ENCODE results near the gene PRKN. TPM values are rescaled to one million over a fixed set of nuclear protein-coding genes. Genes with fewer than 3 reads are reported as not detected.

The PRKN gene
- total RNA-seq, 1 donor from 2014 or later, result 1.3 TPM

DNA sequence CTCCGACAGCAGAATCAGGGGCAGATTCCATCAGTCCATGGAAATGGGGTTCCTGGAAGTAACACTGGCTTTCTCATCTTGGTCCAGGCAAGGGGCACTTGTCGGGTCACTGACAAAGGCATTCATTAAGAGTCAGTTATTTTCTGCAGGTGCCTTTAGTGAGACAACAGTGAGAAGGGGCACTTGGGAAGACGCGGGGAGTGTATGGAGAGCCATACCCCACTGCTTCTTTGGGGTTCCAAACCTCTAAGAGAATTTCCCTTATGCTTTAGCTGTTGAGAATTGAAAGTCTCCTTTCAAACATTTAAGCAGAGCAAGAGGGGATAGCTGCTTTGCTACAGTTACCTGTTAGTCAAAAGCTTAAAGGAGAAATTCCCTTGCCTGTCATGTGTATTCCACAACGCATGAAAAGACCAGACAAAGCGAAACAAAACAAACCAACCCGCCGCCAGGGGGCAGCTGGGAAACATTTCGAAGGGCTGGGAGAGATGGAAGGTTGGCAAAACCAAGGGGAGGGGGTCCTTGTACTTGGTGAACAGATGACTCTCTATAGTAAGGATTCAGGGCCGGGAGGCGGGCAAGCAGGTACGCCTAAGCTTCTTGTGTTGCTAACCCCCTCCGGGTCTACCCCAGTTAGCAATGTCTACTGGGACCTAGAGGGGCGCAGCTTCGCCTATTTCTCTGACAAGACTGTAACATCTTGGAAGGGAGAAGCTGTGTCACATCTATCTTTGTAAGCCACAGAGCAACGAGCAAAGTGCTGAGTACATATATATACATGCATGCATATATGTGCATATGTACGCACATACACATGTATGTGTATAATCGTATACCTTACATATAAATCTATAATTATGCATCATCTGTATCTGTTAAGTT lies 978.8 kb downstream of the PRKN start:
- no peaks in the 10 kb centered on the region for H3K79me2 ChIP-seq (ENCODE audit: insufficient read depth, low read length)
- H3K27me3 ChIP-seq (ENCODE audit: insufficient read depth, low read length), result peaks cover 2% of the 10 kb centered on the region
- H3K4me3 ChIP-seq (ENCODE audit: insufficient read depth, low read depth, low read length), result no peak overlapping the region
- DNase-seq (ENCODE audit: low read depth) (no peak), FAIRE-seq (no peak)
- no peaks in the 10 kb centered on the region for H3K36me3 ChIP-seq (ENCODE audit: insufficient read depth, low read length)
- H3K27ac Mint-ChIP-seq (ENCODE audit: unreplicated experiment), result no peak overlapping the region
- no peaks in the 10 kb centered on the region for H3K9me3 ChIP-seq (ENCODE audit: insufficient read depth, low read depth, low read length)
- H3K36me3 Mint-ChIP-seq (ENCODE audit: low read depth, unreplicated experiment), result no peaks in the 10 kb centered on the region
- peaks cover 27% of the 10 kb centered on the region for H3K4me1 ChIP-seq (ENCODE audit: insufficient read depth, low read length)
- H3K27ac ChIP-seq (ENCODE audit: low read depth, low read length), result no peak overlapping the region
- peaks cover 5% of the 10 kb centered on the region for H3K4me1 Mint-ChIP-seq (ENCODE audit: low read depth, unreplicated experiment)
- no peaks in the 10 kb centered on the region for H4K20me1 ChIP-seq (ENCODE audit: insufficient read depth, low read length)
- no peak overlapping the region for H3K4me2 ChIP-seq (ENCODE audit: low read length)
- no peak overlapping the region for H3K9ac ChIP-seq (ENCODE audit: low read length)
- no peaks in the 10 kb centered on the region for H3K9me3 Mint-ChIP-seq (ENCODE audit: unreplicated experiment)
- TF ChIP-seq, protein P1, sequence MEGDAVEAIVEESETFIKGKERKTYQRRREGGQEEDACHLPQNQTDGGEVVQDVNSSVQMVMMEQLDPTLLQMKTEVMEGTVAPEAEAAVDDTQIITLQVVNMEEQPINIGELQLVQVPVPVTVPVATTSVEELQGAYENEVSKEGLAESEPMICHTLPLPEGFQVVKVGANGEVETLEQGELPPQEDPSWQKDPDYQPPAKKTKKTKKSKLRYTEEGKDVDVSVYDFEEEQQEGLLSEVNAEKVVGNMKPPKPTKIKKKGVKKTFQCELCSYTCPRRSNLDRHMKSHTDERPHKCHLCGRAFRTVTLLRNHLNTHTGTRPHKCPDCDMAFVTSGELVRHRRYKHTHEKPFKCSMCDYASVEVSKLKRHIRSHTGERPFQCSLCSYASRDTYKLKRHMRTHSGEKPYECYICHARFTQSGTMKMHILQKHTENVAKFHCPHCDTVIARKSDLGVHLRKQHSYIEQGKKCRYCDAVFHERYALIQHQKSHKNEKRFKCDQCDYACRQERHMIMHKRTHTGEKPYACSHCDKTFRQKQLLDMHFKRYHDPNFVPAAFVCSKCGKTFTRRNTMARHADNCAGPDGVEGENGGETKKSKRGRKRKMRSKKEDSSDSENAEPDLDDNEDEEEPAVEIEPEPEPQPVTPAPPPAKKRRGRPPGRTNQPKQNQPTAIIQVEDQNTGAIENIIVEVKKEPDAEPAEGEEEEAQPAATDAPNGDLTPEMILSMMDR (IDR thresholded peaks at IDR 0.05; ENCODE audit: insufficient read depth, low read depth, low read length), result peak; percentile 46
- TF ChIP-seq EZH2 (IDR thresholded peaks at IDR 0.05; ENCODE audit: insufficient read depth, low read length), result no peak
- no peak overlapping the region for H2AFZ ChIP-seq (ENCODE audit: low read depth, low read length)
- H3K4me3 Mint-ChIP-seq (ENCODE audit: unreplicated experiment), result no peak overlapping the region
- no peaks in the 10 kb centered on the region for H3K27me3 Mint-ChIP-seq (ENCODE audit: low read depth, unreplicated experiment)

DNA sequence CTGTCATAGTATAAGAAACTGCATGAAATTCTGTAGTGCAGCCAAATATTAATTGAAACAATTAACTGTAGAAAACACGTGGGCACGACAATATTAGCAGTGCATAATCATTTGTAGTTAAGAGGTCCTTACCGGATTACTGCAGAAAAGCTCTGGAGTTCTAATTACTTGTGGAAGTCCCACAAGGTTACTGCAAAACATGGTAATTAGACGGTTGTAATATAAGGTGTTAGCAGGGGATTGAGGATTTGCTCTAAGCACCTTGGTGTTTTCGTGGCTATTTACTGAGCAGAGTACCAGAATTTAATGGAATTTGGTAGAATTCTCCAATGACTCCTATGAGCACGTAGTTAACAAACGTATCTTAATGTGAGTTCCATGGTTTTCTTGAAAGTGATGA lies 980.1 kb downstream of the PRKN start:
- no peak overlapping the region for H2AFZ ChIP-seq (ENCODE audit: low read depth, low read length)
- FAIRE-seq, result no peak
- no peak overlapping the region for H3K4me3 Mint-ChIP-seq (ENCODE audit: unreplicated experiment)

More for the DNA sequence above, 980.1 kb downstream of the PRKN start:
- peaks cover 30% of the 10 kb centered on the region for H3K4me1 ChIP-seq (ENCODE audit: insufficient read depth, low read length)
- H3K4me1 Mint-ChIP-seq (ENCODE audit: low read depth, unreplicated experiment), result peaks cover 5% of the 10 kb centered on the region
- H3K36me3 Mint-ChIP-seq (ENCODE audit: low read depth, unreplicated experiment), result no peaks in the 10 kb centered on the region
- H3K9ac ChIP-seq (ENCODE audit: low read length), result no peak overlapping the region
- no peaks in the 10 kb centered on the region for H3K79me2 ChIP-seq (ENCODE audit: insufficient read depth, low read length)
- H3K27me3 ChIP-seq (ENCODE audit: insufficient read depth, low read length), result no peaks in the 10 kb centered on the region
- no peaks in the 10 kb centered on the region for H4K20me1 ChIP-seq (ENCODE audit: insufficient read depth, low read length)
- H3K9me3 Mint-ChIP-seq (ENCODE audit: unreplicated experiment), result no peaks in the 10 kb centered on the region
- H3K27ac ChIP-seq (ENCODE audit: low read depth, low read length), result no peak overlapping the region
- no peak for TF ChIP-seq EZH2 (IDR thresholded peaks at IDR 0.05; ENCODE audit: insufficient read depth, low read length)
- TF ChIP-seq, protein P1 (IDR thresholded peaks at IDR 0.05; ENCODE audit: insufficient read depth, low read depth, low read length), result no peak
- no peak overlapping the region for H3K4me2 ChIP-seq (ENCODE audit: low read length)
- no peaks in the 10 kb centered on the region for H3K36me3 ChIP-seq (ENCODE audit: insufficient read depth, low read length)
- no peak for DNase-seq (ENCODE audit: low read depth)
- H3K9me3 ChIP-seq (ENCODE audit: insufficient read depth, low read depth, low read length), result no peaks in the 10 kb centered on the region
- H3K27ac Mint-ChIP-seq (ENCODE audit: unreplicated experiment), result no peak overlapping the region
- H3K4me3 ChIP-seq (ENCODE audit: insufficient read depth, low read depth, low read length), result no peak overlapping the region
- no peaks in the 10 kb centered on the region for H3K27me3 Mint-ChIP-seq (ENCODE audit: low read depth, unreplicated experiment)
